ENCODE measurements around the gene LRMDA.

Gene LRMDA

GRCh38 chr10:76336213-76336963, 905.0 kb downstream of the LRMDA start:
- DNase-seq = peak; percentile 82

- no peak for DNase-seq
These were observed 906.2 kb downstream of the LRMDA start for GRCh38 chr10:76337641-76338040.

DNA sequence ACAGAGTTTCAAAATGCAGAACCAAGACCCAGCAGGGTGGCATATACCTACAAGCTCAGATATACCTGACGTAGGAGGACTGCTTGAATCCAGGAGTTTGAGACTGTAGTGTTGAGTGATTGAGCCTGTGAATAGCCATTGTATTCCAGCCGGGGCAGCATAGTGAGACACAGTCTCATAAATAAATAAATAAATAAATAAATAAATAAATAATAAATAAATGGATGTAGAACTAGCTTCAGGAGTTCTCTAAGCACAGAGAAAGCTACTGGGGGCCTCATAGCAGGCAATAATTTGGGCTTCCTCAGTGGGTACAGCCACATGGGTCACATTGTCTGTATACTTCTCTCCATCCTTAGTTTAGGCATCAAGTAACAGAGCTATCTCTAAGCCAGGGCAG, 906.8 kb downstream of the LRMDA start:
- DNase-seq = no peak

DNA sequence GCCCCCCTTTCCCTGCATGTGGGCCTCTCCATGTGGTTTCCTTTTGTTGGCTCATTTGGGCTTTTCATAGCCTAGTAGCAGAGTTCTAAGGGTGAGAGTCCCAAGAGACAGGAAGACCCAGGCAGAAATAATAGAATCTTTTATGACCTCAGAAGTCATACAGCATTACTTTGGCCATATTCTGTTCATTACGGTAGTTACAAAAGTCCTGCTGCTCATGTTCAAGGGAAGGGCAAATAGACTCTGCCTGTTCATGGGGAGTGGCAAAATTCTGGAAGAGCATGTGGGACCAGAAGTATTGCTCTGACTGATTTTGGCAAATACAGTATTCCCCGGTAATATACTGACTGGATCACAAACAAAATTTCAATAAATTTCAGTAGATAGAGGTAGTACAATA, 910.3 kb downstream of the LRMDA start:
- DNase-seq = no peak

DNA sequence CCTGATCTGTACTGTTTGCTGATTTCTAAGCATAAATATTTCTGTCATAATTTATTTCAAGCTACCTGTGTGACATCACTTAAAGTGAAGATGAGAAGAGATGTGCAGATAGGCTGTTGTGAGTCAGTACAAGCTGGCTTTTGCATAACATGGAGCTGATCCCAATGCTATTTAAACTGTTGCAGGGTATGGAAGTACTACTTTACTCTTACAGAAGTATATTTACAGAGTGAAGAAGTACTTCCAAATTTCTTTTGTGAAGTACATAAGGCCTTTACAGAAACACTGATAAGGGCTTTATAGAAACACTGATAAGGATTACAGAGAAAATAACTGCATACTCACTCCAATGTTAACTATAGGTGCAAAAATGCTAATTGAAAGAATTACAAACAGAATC, 911.6 kb downstream of the LRMDA start:
- DNase-seq = no peak

- no peak for DNase-seq
These were observed 916.4 kb downstream of the LRMDA start for GRCh38 chr10:76347832-76348231.

DNA sequence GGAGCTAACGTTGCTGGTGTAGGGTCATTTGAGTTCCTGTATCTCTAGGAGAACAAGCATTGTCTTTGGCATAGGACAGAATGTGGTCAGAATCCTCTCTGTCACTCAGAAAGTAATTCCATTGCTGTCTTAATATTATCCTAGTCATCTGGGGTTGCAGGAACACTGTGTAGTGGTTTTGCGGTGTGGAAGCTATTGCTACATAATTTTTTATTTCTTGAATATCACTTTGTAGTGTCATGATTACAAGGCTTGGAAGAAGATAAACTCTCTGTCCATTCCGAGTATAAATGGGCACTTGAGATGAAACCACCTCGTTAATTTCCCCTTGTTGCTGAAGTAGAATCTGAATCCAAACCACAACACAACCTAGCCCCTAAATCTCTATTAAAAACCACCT, 919.2 kb downstream of the LRMDA start:
- DNase-seq = no peak

DNA sequence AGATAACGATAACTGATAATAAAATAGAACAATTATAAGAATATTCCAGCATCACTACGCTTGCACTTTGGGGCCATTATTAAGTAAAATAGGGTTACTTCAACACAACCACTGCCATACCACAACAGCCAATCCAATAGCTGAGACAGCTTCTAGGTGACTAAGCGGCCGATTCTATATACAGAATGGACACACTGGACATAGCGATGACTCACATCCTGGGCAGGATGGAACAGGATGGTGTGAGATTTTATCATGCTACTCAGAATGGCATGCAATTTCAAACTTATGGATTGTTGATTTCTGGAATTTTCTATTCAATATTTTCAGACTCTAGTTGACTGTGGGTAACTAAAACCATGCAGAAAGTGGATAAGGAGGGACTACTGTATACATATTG, 920.9 kb downstream of the LRMDA start:
- DNase-seq = no peak

GRCh38 chr10:76353237-76353851, 921.9 kb downstream of the LRMDA start:
- DNase-seq = peak; percentile 68

DNA sequence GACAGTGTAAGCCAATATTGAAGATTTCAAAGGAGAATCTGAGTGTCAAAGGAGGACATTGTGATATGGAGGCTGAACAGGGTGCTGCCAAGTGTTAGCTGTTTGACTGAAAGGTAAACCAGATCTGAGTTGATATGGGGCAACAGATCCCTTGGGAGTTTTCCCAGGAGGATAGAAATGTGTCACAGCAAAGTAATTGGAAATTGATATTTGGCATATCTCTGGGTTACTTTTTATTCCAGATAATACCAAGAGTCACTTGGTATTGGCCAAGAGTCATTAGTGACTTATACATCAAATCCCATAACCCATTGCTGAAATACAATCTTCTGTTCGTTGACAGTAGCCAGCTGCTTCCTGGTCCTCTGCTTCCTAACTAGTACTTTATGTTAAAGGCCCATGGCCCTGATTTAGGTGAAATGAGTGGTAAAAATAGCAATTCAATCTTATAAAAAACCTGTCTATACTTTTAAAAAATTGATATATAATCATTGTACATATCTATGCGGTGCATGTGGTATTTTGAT, 922.9 kb downstream of the LRMDA start:
- DNase-seq = no peak

DNA sequence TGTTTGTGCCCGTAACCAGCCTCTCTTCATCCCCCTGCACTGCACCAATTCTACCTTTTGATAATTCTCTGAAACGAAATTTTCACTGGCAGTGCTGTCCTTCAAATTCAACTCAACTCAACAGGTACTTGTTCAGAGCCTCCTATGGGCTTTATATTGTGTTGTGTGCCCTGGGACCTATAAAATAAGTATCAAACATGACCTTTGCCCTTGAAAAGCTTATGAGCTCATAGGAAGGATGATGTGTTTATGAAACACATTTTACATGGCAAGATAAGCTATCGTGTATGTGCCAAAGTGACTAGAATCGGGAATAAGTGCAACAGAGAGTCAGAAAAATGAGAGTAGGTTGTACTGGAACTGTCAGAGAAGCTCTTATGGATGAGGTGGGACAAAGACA, 923.5 kb downstream of the LRMDA start:
- no peak for DNase-seq

DNA sequence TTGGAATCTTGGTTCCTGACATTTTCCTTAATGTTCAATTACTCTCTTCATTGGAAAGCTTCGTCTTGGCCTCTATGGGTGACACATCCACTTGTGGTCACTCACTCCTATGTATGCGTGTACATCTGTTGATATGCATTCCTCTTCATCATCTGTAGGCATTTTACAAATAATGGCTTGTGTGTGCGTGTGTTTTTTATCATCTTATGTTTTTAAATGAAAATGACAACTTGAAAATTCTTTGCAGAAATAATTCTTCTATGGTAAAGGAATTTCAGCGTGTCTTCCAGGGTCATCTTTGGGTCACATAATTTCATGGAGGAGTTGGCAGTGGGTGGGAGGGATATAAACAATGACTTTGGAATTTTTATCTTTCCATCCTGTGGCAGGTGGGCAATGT, 925.1 kb downstream of the LRMDA start:
- no peak for DNase-seq

- DNase-seq = peak; percentile 42
These were observed 926.4 kb downstream of the LRMDA start for GRCh38 chr10:76357726-76358415.

GRCh38 chr10:76358743-76359395, 927.4 kb downstream of the LRMDA start:
- no peak for DNase-seq

GRCh38 chr10:76375761-76376160, 944.3 kb downstream of the LRMDA start:
- DNase-seq = no peak

- DNase-seq = no peak
These were observed 951.0 kb downstream of the LRMDA start for GRCh38 chr10:76382381-76382851.

DNA sequence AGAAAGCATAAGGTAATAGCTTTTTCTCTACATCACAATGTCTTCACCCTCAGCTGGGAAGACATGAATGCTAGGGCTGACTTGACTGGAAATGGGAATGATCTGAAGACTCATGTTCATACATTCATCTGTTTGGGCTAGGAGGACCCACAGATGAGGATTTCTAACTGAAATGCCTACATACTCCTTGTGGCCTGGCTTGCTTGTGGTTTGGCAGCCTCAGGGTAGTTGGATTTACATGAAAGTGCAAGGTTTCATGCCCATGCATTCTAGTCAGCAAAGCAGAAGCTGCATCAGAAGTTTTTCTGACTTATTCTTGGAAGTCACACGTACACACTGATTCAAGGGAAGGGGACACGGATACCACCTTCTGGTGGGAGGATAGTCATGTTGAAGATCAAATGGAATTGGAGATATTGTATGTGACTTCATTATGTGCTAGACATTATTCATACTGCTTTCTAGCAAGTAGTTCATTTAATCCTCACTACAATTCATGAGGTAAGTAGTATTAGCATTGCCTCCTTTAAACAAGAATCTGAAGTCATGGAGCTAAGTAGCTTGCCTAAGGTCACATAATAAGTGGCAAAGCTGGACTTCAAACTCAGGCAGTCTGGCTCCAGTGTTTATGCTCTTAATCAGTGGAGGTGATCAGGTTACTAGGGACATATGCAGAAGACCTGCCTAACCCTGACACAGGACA, 957.0 kb downstream of the LRMDA start:
- no peak for DNase-seq

GRCh38 chr10:76393875-76394706, 962.7 kb downstream of the LRMDA start:
- DNase-seq = no peak

DNA sequence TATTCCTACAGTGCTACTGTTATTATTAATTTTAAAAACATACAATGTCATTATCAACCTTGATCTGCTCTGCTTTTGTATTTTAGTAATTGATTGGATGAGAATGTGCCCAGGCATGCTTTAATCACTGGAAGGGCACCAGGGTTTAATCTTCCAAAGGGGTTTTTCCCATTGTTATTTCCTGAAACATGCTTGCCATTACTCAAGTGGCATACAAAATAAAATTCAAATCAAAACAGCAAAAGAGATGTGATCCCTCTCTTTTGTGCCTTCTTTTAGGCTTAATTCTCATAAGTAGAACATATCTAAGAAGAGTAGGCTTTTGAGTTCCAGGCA, 963.3 kb downstream of the LRMDA start:
- DNase-seq = no peak

- DNase-seq = no peak
These were observed 963.8 kb downstream of the LRMDA start for GRCh38 chr10:76395251-76395650.

GRCh38 chr10:76396134-76396533, 964.7 kb downstream of the LRMDA start:
- DNase-seq = no peak
